Measurements from ENCODE around the gene ARL6IP4. TPM values are rescaled to one million over a fixed set of nuclear protein-coding genes. Genes with fewer than 3 reads are reported as not detected.
A peak's percentile ranks its signal among the peaks of the same experiment; 100 is the strongest.

ARL6IP4 gene
- total and polyA plus RNA-seq, 3 experiments from 2014 or later: 172 to 246 (median 181) TPM

- H3K27me3 Mint-ChIP-seq: no peaks in the 10 kb centered on the region
- POLR2A ChIA-PET: interaction anchor here (0.6 to 1.3 kb wide), 2 partner anchors 16 to 620 kb away, joined by 3 to 4 read pairs; partner anchors contain the start of genes ABCB9 and DDX55
- H3K27ac Mint-ChIP-seq: peak overlapping the region; percentile 26 to 88 (median 72)
- Histone ChIP-seq H3K4me3 (ENCODE audit: low read length) (peak overlapping the region; percentile 84), H3K27me3 (ENCODE audit: insufficient read depth, low read length, poor library complexity, severe bottlenecking) (no peaks in the 10 kb centered on the region), H3K4me1 (ENCODE audit: insufficient read depth, low read length) (peaks cover 43% of the 10 kb centered on the region), H3K9me3 (ENCODE audit: low read length) (no peaks in the 10 kb centered on the region), H3K36me3 (ENCODE audit: insufficient read depth, low read length) (no peaks in the 10 kb centered on the region), H3K27ac (ENCODE audit: low read depth, low read length) (peak overlapping the region; percentile 75)
- H3K36me3 Mint-ChIP-seq: peaks cover 0 to 40% (median 2%) of the 10 kb centered on the region in 3 donors
- peaks cover 29 to 63% (median 36%) of the 10 kb centered on the region in 3 donors for H3K4me1 Mint-ChIP-seq
- peaks cover 0 to 1% (median 0%) of the 10 kb centered on the region in 5 donors for H3K9me3 Mint-ChIP-seq
- CTCF ChIA-PET: interaction anchor here (1.2 kb wide), 1 partner anchor 256 kb away, joined by 6 read pairs; no protein-coding TSS in a partner anchor
- no peak for DNase-seq
- H3K4me3 Mint-ChIP-seq: peak overlapping the region; percentile 76 to 93 (median 87)
Measured at GRCh38 chr12:122981587-122982476, 1.4 kb downstream of the ARL6IP4 start.

GRCh38 chr12:122982477-122982815, 2.0 kb downstream of the ARL6IP4 start:
- ChIA-PET POLR2A (interaction anchor here (0.6 to 1.3 kb wide), 2 partner anchors 16 to 81 kb away, joined by 3 to 4 read pairs; partner anchors contain the start of gene ABCB9), CTCF (no interaction called here)
- H3K9me3 Mint-ChIP-seq: peaks cover 0 to 1% (median 0%) of the 10 kb centered on the region in 5 donors
- H3K4me3 ChIP-seq (ENCODE audit: low read length): no peak overlapping the region
- H3K4me1 ChIP-seq (ENCODE audit: insufficient read depth, low read length): peaks cover 41% of the 10 kb centered on the region
- peaks cover 26 to 57% (median 36%) of the 10 kb centered on the region in 3 donors for H3K4me1 Mint-ChIP-seq
- no peaks in the 10 kb centered on the region for H3K27me3 ChIP-seq (ENCODE audit: insufficient read depth, low read length, poor library complexity, severe bottlenecking)
- peaks cover 0 to 38% (median 2%) of the 10 kb centered on the region in 3 donors for H3K36me3 Mint-ChIP-seq
- peak overlapping the region; percentile 80 to 91 (median 83) for H3K4me3 Mint-ChIP-seq
- peak overlapping the region in 6 of 8 donors; percentile 43 to 88 (median 57) for H3K27ac Mint-ChIP-seq
- H3K9me3 ChIP-seq (ENCODE audit: low read length): no peaks in the 10 kb centered on the region
- no peaks in the 10 kb centered on the region for H3K36me3 ChIP-seq (ENCODE audit: insufficient read depth, low read length)
- no peaks in the 10 kb centered on the region for H3K27me3 Mint-ChIP-seq
- H3K27ac ChIP-seq (ENCODE audit: low read depth, low read length): no peak overlapping the region
- DNase-seq: no peak

GRCh38 chr12:122982963-122983788, 2.7 kb downstream of the ARL6IP4 start:
- Histone ChIP-seq H3K36me3 (ENCODE audit: insufficient read depth, low read length) (no peaks in the 10 kb centered on the region), H3K9me3 (ENCODE audit: low read length) (no peaks in the 10 kb centered on the region), H3K27ac (ENCODE audit: low read depth, low read length) (no peak overlapping the region), H3K4me1 (ENCODE audit: insufficient read depth, low read length) (peaks cover 41% of the 10 kb centered on the region), H3K27me3 (ENCODE audit: insufficient read depth, low read length, poor library complexity, severe bottlenecking) (no peaks in the 10 kb centered on the region), H3K4me3 (ENCODE audit: low read length) (no peak overlapping the region)
- CTCF ChIA-PET: no interaction called here
- peaks cover 0 to 40% (median 2%) of the 10 kb centered on the region in 3 donors for H3K36me3 Mint-ChIP-seq
- peaks cover 0 to 1% (median 0%) of the 10 kb centered on the region in 5 donors for H3K9me3 Mint-ChIP-seq
- peak overlapping the region in 6 of 7 donors; percentile 29 to 90 (median 81) for H3K4me3 Mint-ChIP-seq
- H3K27ac Mint-ChIP-seq: peak overlapping the region in 5 of 8 donors; percentile 22 to 94 (median 54)
- peaks cover 24 to 49% (median 33%) of the 10 kb centered on the region in 3 donors for H3K4me1 Mint-ChIP-seq
- no peak for DNase-seq
- POLR2A ChIA-PET: interaction anchor here (0.6 kb wide), 1 partner anchor 82 kb away, joined by 3 read pairs; no protein-coding TSS in a partner anchor
- no peaks in the 10 kb centered on the region for H3K27me3 Mint-ChIP-seq

GRCh38 chr12:122983789-122984515, 3.5 kb downstream of the ARL6IP4 start:
- H3K4me1 Mint-ChIP-seq: peaks cover 23 to 47% (median 32%) of the 10 kb centered on the region in 3 donors
- peak overlapping the region in 5 of 7 donors; percentile 29 to 80 (median 48) for H3K4me3 Mint-ChIP-seq
- ChIA-PET CTCF (interaction anchor here (1.6 kb wide), 1 partner anchor 8 kb away, joined by 4 read pairs; no protein-coding TSS in a partner anchor), POLR2A (interaction anchor here (0.6 kb wide), 1 partner anchor 158 kb away, joined by 3 read pairs; no protein-coding TSS in a partner anchor)
- Histone ChIP-seq H3K9me3 (ENCODE audit: low read length) (no peaks in the 10 kb centered on the region), H3K4me3 (ENCODE audit: low read length) (no peak overlapping the region), H3K4me1 (ENCODE audit: insufficient read depth, low read length) (peaks cover 40% of the 10 kb centered on the region), H3K27me3 (ENCODE audit: insufficient read depth, low read length, poor library complexity, severe bottlenecking) (no peaks in the 10 kb centered on the region), H3K27ac (ENCODE audit: low read depth, low read length) (peak overlapping the region; percentile 1), H3K36me3 (ENCODE audit: insufficient read depth, low read length) (no peaks in the 10 kb centered on the region)
- peak overlapping the region in 7 of 8 donors; percentile 38 to 93 (median 67) for H3K27ac Mint-ChIP-seq
- peaks cover 0 to 1% (median 0%) of the 10 kb centered on the region in 5 donors for H3K9me3 Mint-ChIP-seq
- H3K36me3 Mint-ChIP-seq: peaks cover 0 to 42% (median 2%) of the 10 kb centered on the region in 3 donors
- no peak for DNase-seq
- H3K27me3 Mint-ChIP-seq: no peaks in the 10 kb centered on the region

- Mint-ChIP-seq H3K4me1 (peaks cover 22 to 41% (median 27%) of the 10 kb centered on the region in 3 donors), H3K36me3 (peaks cover 0 to 42% (median 2%) of the 10 kb centered on the region in 3 donors), H3K9me3 (peaks cover 0 to 1% (median 0%) of the 10 kb centered on the region in 5 donors), H3K4me3 (peak overlapping the region in 1 of 7 donors; percentile 57), H3K27me3 (no peaks in the 10 kb centered on the region), H3K27ac (peak overlapping the region in 5 of 8 donors; percentile 38 to 73 (median 61))
- H3K36me3 ChIP-seq (ENCODE audit: insufficient read depth, low read length): no peaks in the 10 kb centered on the region
- peak overlapping the region; percentile 1 for H3K27ac ChIP-seq (ENCODE audit: low read depth, low read length)
- peaks cover 32% of the 10 kb centered on the region for H3K4me1 ChIP-seq (ENCODE audit: insufficient read depth, low read length)
- no peak overlapping the region for H3K4me3 ChIP-seq (ENCODE audit: low read length)
- ChIA-PET POLR2A (no interaction called here), CTCF (interaction anchor here (1.6 kb wide), 1 partner anchor 9 kb away, joined by 4 read pairs; no protein-coding TSS in a partner anchor)
- no peaks in the 10 kb centered on the region for H3K9me3 ChIP-seq (ENCODE audit: low read length)
- DNase-seq: no peak
- no peaks in the 10 kb centered on the region for H3K27me3 ChIP-seq (ENCODE audit: insufficient read depth, low read length, poor library complexity, severe bottlenecking)
Measured at GRCh38 chr12:122984612-122985337, 4.3 kb downstream of the ARL6IP4 start.

- H3K9me3 ChIP-seq (ENCODE audit: low read length): no peaks in the 10 kb centered on the region
Measured at GRCh38 chr12:122985338-122986257, 5.1 kb downstream of the ARL6IP4 start.

More at GRCh38 chr12:122985338-122986257, 5.1 kb downstream of the ARL6IP4 start:
- Histone ChIP-seq H3K4me1 (ENCODE audit: insufficient read depth, low read length) (peaks cover 28% of the 10 kb centered on the region), H3K4me3 (ENCODE audit: low read length) (no peak overlapping the region), H3K27ac (ENCODE audit: low read depth, low read length) (no peak overlapping the region), H3K27me3 (ENCODE audit: insufficient read depth, low read length, poor library complexity, severe bottlenecking) (no peaks in the 10 kb centered on the region), H3K36me3 (ENCODE audit: insufficient read depth, low read length) (no peaks in the 10 kb centered on the region)
- H3K36me3 Mint-ChIP-seq: peaks cover 0 to 39% (median 2%) of the 10 kb centered on the region in 3 donors
- H3K4me1 Mint-ChIP-seq: peaks cover 19 to 37% (median 23%) of the 10 kb centered on the region in 3 donors
- H3K27ac Mint-ChIP-seq: no peak overlapping the region
- ChIA-PET POLR2A (no interaction called here), CTCF (interaction anchor here (1.6 kb wide), 1 partner anchor 10 kb away, joined by 4 read pairs; no protein-coding TSS in a partner anchor)
- H3K4me3 Mint-ChIP-seq: no peak overlapping the region
- peaks cover 0 to 1% (median 0%) of the 10 kb centered on the region in 5 donors for H3K9me3 Mint-ChIP-seq
- DNase-seq: no peak
- H3K27me3 Mint-ChIP-seq: no peaks in the 10 kb centered on the region

All from CD8-positive, alpha-beta memory T cell (primary cell).